DND-41 (cell line): ENCODE results near the gene RBM46.

Source experiments
- ATAC-seq: fragments of 200-7000 bp; cut with Tn5 transposase; 3 replicates; pipeline ENCODE4 v1.9.1; 2021; ENCODE audit warnings: low read depth; ENCODE audit not compliant: insufficient read depth
- DNase-seq: peaks from one replicate; pipeline ENCODE4 v3.0.0-alpha.2; 2020
- H2AFZ ChIP-seq: 2 replicates; pipeline ENCODE4 v1.6.0; 2012; ENCODE audit warnings: low read depth, low read length
- H3K27ac ChIP-seq: 2 replicates; pipeline ENCODE4 v1.5.1; 2012; ENCODE audit warnings: low read length, inconsistent platforms
- H3K27me3 ChIP-seq: fragments of 200-600 bp; sonication (generic); 2 replicates; pipeline ENCODE4 v1.6.0; 2012; ENCODE audit warnings: low read length, mild to moderate bottlenecking, inconsistent platforms; ENCODE audit not compliant: insufficient read depth, poor library complexity
- H3K36me3 ChIP-seq: 2 replicates; pipeline ENCODE4 v1.5.1; 2012; ENCODE audit warnings: low read length, inconsistent platforms; ENCODE audit not compliant: insufficient read depth
- H3K4me1 ChIP-seq: 2 replicates; pipeline ENCODE4 v1.5.1; 2012; ENCODE audit warnings: mild to moderate bottlenecking, low read length; ENCODE audit not compliant: insufficient read depth
- H3K4me2 ChIP-seq: 2 replicates; pipeline ENCODE4 v1.6.0; 2012; ENCODE audit warnings: mild to moderate bottlenecking, moderate library complexity, low read length, inconsistent platforms; ENCODE audit not compliant: insufficient read depth
- H3K4me3 ChIP-seq, 2 experiments: fragments of 200-600 bp in 1 of 2; shearing (Covaris generic) in 1 of 2; 2 replicates each; pipeline ENCODE4 v1.5.1; 2012 to 2016; ENCODE audit warnings: inconsistent platforms in 2 of 2, low read length in 2 of 2, mild to moderate bottlenecking in 2 of 2, low read depth in 1 of 2, moderate library complexity in 1 of 2
- H3K79me2 ChIP-seq: 2 replicates; pipeline ENCODE4 v1.6.0; 2012; ENCODE audit warnings: low read length, inconsistent platforms; ENCODE audit not compliant: insufficient read depth
- H3K9ac ChIP-seq: 2 replicates; pipeline ENCODE4 v1.6.0; 2012; ENCODE audit warnings: low read depth, mild to moderate bottlenecking, inconsistent platforms, low read length, moderate library complexity
- H3K9me3 ChIP-seq: 2 replicates; pipeline ENCODE4 v1.5.1; 2012; ENCODE audit warnings: low read length, moderate library complexity, mild to moderate bottlenecking, inconsistent platforms; ENCODE audit not compliant: insufficient read depth, severe bottlenecking
- H4K20me1 ChIP-seq: 2 replicates; pipeline ENCODE4 v1.6.0; 2012; ENCODE audit warnings: low read length; ENCODE audit not compliant: insufficient read depth
- EZH2 ChIP-seq: IDR thresholded peaks from 3 replicates; pipeline ENCODE4 v1.6.1; 2012; ENCODE audit warnings: borderline replicate concordance, low read depth, mild to moderate bottlenecking, moderate library complexity, low read length, inconsistent platforms; ENCODE audit not compliant: severe bottlenecking
- TF ChIP-seq, protein P1 (sequence below): IDR thresholded peaks from 2 replicates; pipeline ENCODE4 v1.5.1; 2012; ENCODE audit warnings: borderline replicate concordance, low read length, moderate library complexity, mild to moderate bottlenecking; ENCODE audit not compliant: poor library complexity, severe bottlenecking; ENCODE audit errors: extremely low read depth

Gene RBM46

DNA sequence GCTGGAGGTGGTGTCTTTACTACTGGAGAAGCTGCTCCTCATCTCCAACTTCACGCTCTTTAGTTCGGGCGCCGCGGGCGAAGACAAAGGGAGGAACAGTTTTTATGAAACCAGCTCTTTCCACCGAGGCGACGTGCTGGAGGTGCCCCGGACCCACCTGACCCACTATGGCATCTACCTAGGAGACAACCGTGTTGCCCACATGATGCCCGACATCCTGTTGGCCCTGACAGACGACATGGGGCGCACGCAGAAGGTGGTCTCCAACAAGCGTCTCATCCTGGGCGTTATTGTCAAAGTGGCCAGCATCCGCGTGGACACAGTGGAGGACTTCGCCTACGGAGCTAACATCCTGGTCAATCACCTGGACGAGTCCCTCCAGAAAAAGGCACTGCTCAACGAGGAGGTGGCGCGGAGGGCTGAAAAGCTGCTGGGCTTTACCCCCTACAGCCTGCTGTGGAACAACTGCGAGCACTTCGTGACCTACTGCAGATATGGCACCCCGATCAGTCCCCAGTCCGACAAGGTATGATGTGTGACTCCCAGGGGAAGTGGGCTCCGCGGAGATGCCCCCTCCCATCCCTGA is 36.6 kb upstream of the RBM46 start:
- Histone ChIP-seq H3K4me3 (no peak overlapping the region), H3K27ac (no peak overlapping the region), H3K9ac (no peak overlapping the region), H3K4me2 (no peak overlapping the region), H4K20me1 (no peaks in the 10 kb centered on the region), H3K36me3 (no peaks in the 10 kb centered on the region), H2AFZ (no peak overlapping the region), H3K4me1 (no peaks in the 10 kb centered on the region), H3K27me3 (no peaks in the 10 kb centered on the region), H3K79me2 (no peaks in the 10 kb centered on the region), H3K9me3 (no peaks in the 10 kb centered on the region)
- no peak for ATAC-seq
- DNase-seq = no peak
- TF ChIP-seq, protein P1, sequence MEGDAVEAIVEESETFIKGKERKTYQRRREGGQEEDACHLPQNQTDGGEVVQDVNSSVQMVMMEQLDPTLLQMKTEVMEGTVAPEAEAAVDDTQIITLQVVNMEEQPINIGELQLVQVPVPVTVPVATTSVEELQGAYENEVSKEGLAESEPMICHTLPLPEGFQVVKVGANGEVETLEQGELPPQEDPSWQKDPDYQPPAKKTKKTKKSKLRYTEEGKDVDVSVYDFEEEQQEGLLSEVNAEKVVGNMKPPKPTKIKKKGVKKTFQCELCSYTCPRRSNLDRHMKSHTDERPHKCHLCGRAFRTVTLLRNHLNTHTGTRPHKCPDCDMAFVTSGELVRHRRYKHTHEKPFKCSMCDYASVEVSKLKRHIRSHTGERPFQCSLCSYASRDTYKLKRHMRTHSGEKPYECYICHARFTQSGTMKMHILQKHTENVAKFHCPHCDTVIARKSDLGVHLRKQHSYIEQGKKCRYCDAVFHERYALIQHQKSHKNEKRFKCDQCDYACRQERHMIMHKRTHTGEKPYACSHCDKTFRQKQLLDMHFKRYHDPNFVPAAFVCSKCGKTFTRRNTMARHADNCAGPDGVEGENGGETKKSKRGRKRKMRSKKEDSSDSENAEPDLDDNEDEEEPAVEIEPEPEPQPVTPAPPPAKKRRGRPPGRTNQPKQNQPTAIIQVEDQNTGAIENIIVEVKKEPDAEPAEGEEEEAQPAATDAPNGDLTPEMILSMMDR = no peak
- TF ChIP-seq EZH2 = no peak

DNA sequence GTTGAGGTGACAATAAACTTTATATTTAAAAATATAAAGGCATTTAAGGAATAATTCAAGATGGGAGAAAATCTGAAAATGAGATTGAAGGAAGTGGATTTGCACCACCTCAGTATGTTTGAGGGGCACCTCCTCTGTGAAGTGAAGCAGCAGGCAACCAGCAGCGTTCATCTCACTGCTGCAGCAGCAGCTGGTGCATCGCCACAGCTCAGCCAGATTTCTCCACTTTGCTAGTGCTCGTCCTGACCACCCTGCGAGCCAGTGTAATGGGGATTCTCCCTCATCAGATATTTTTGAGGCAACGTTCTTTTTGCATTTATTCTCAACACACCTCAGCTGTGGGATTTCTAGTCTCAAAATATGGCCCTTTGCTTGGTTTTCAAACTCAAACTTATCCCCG is 23.4 kb upstream of the RBM46 start:
- Histone ChIP-seq H3K27ac (no peak overlapping the region), H3K9ac (no peak overlapping the region), H3K27me3 (no peaks in the 10 kb centered on the region), H3K9me3 (no peaks in the 10 kb centered on the region), H3K4me1 (no peaks in the 10 kb centered on the region), H4K20me1 (no peaks in the 10 kb centered on the region), H2AFZ (no peak overlapping the region), H3K79me2 (no peaks in the 10 kb centered on the region), H3K36me3 (no peaks in the 10 kb centered on the region), H3K4me2 (no peak overlapping the region), H3K4me3 (no peak overlapping the region)
- TF ChIP-seq, protein P1 = no peak
- no peak for TF ChIP-seq EZH2
- no peak for ATAC-seq
- no peak for DNase-seq

DNA sequence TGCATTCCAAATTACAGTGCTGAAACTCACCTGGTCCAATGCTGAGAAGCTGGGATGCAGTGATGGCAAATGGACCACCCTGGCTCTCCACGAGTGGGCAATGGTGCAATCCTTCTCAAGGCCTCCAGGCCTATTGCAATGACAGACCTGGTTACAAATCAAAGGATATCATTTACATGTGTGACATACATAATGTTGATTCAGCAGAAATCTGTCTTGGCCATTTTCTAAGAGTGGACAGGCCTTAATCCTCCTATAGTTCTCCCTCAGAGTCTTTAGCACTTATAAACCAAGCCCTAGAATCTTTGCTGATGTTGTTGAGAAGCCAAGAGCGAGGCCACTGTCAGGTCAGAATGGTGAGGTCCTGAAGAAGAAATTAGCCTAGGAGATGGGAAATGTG is 20.2 kb upstream of the RBM46 start:
- Histone ChIP-seq H3K4me2 (no peak overlapping the region), H3K27me3 (peaks cover 4% of the 10 kb centered on the region), H3K4me1 (no peaks in the 10 kb centered on the region), H2AFZ (no peak overlapping the region), H3K27ac (no peak overlapping the region), H4K20me1 (no peaks in the 10 kb centered on the region), H3K9ac (no peak overlapping the region), H3K9me3 (no peaks in the 10 kb centered on the region), H3K4me3 (no peak overlapping the region), H3K79me2 (no peaks in the 10 kb centered on the region), H3K36me3 (no peaks in the 10 kb centered on the region)
- ATAC-seq (no peak), DNase-seq (no peak)
- TF ChIP-seq EZH2 = no peak
- TF ChIP-seq, protein P1 = no peak

GRCh38 chr4:154778264-154778663 is 2.8 kb upstream of the RBM46 start:
- H3K9me3 ChIP-seq = no peaks in the 10 kb centered on the region
- no peak overlapping the region for H3K9ac ChIP-seq
- H3K4me2 ChIP-seq = no peak overlapping the region
- ATAC-seq (no peak), DNase-seq (no peak)
- no peak overlapping the region for H3K27ac ChIP-seq
- no peaks in the 10 kb centered on the region for H3K79me2 ChIP-seq
- no peak overlapping the region for H2AFZ ChIP-seq
- no peaks in the 10 kb centered on the region for H3K27me3 ChIP-seq
- H3K4me1 ChIP-seq = no peaks in the 10 kb centered on the region
- no peaks in the 10 kb centered on the region for H3K36me3 ChIP-seq
- H3K4me3 ChIP-seq = no peak overlapping the region
- no peak for TF ChIP-seq EZH2
- TF ChIP-seq, protein P1 = no peak
- H4K20me1 ChIP-seq = no peaks in the 10 kb centered on the region
